ENCODE results near the gene OPALIN.

OPALIN gene

DNA sequence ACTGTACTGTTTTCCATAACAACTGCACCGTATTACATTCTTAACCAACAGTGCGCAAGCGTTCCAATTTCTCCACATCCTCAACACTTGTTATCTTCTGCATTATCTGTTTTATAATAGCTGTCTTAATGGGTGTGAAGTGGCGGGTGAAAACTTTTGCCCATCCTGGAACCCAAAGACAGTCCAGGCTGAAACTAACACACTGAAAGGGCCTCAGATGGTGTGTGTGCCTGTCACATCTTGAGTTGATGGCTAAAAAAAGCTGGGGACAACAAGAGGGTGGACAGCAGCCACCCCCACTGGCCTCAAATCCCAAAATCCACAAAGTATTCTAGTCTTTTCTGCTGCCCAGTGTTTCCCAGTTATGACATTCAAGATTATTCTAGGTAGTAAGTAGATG, 19.4 kb downstream of the OPALIN start:
- Histone ChIP-seq H3K4me3 (ENCODE audit: low read length, poor library complexity, severe bottlenecking) (no peak overlapping the region), H2AFZ (ENCODE audit: low read length) (no peak overlapping the region), H3K4me2 (ENCODE audit: low read depth, low read length, poor library complexity, severe bottlenecking) (no peak overlapping the region), H3K36me3 (ENCODE audit: insufficient read depth, low read length) (no peaks in the 10 kb centered on the region), H4K20me1 (ENCODE audit: insufficient read depth, low read length, poor library complexity, severe bottlenecking) (no peaks in the 10 kb centered on the region), H3F3A (ENCODE audit: low read depth) (no peaks in the 10 kb centered on the region), H3K4me1 (ENCODE audit: insufficient read depth, low read length, poor library complexity, severe bottlenecking) (no peaks in the 10 kb centered on the region), H3K9me2 (replicated peaks; ENCODE audit: low read depth, low read length) (no peaks in the 10 kb centered on the region; the same call in 1 of the 2 replicates), H3K27me3 (ENCODE audit: insufficient read depth, low read length, poor library complexity, severe bottlenecking) (no peaks in the 10 kb centered on the region), H3K9me3 (ENCODE audit: insufficient read depth, low read depth, low read length) (no peaks in the 10 kb centered on the region), H3K9ac (ENCODE audit: low read depth, low read length, poor library complexity, severe bottlenecking) (no peak overlapping the region), H3K79me2 (ENCODE audit: insufficient read depth, low read length) (no peaks in the 10 kb centered on the region)
- TF ChIP-seq EZH2phosphoT487 (IDR thresholded peaks at IDR 0.05; ENCODE audit: borderline replicate concordance) = no peak
- no peak for TF ChIP-seq CTCF (conservative IDR thresholded peaks at IDR 0.05; ENCODE audit: low read length)

GRCh38 chr10:96338279-96338925, 20.4 kb downstream of the OPALIN start:
- Histone ChIP-seq H3F3A (ENCODE audit: low read depth) (no peaks in the 10 kb centered on the region), H3K36me3 (ENCODE audit: insufficient read depth, low read length) (no peaks in the 10 kb centered on the region), H2AFZ (ENCODE audit: low read length) (no peak overlapping the region), H4K20me1 (ENCODE audit: insufficient read depth, low read length, poor library complexity, severe bottlenecking) (no peaks in the 10 kb centered on the region), H3K4me1 (ENCODE audit: insufficient read depth, low read length, poor library complexity, severe bottlenecking) (peaks cover 2% of the 10 kb centered on the region), H3K79me2 (ENCODE audit: insufficient read depth, low read length) (no peaks in the 10 kb centered on the region), H3K9ac (ENCODE audit: low read depth, low read length, poor library complexity, severe bottlenecking) (no peak overlapping the region), H3K4me2 (ENCODE audit: low read depth, low read length, poor library complexity, severe bottlenecking) (no peak overlapping the region), H3K27me3 (ENCODE audit: insufficient read depth, low read length, poor library complexity, severe bottlenecking) (no peaks in the 10 kb centered on the region), H3K9me2 (replicated peaks; ENCODE audit: low read depth, low read length) (no peaks in the 10 kb centered on the region; the same call in 1 of the 2 replicates), H3K9me3 (ENCODE audit: insufficient read depth, low read depth, low read length) (no peaks in the 10 kb centered on the region), H3K4me3 (ENCODE audit: low read length, poor library complexity, severe bottlenecking) (no peak overlapping the region)
- no peak for TF ChIP-seq CTCF (conservative IDR thresholded peaks at IDR 0.05; ENCODE audit: low read length)
- no peak for TF ChIP-seq EZH2phosphoT487 (IDR thresholded peaks at IDR 0.05; ENCODE audit: borderline replicate concordance)

GRCh38 chr10:96337106-96337505, 21.7 kb downstream of the OPALIN start:
- H3K4me2 ChIP-seq (ENCODE audit: low read depth, low read length, poor library complexity, severe bottlenecking) = no peak overlapping the region
- H3K9me3 ChIP-seq (ENCODE audit: insufficient read depth, low read depth, low read length) = no peaks in the 10 kb centered on the region
- H3K4me3 ChIP-seq (ENCODE audit: low read length, poor library complexity, severe bottlenecking) = no peak overlapping the region
- H3K4me1 ChIP-seq (ENCODE audit: insufficient read depth, low read length, poor library complexity, severe bottlenecking) = peaks cover 7% of the 10 kb centered on the region
- H3K9ac ChIP-seq (ENCODE audit: low read depth, low read length, poor library complexity, severe bottlenecking) = no peak overlapping the region
- no peaks in the 10 kb centered on the region for H3F3A ChIP-seq (ENCODE audit: low read depth)
- no peaks in the 10 kb centered on the region for H3K36me3 ChIP-seq (ENCODE audit: insufficient read depth, low read length)
- no peak overlapping the region for H2AFZ ChIP-seq (ENCODE audit: low read length)
- no peaks in the 10 kb centered on the region for H3K9me2 ChIP-seq (replicated peaks; ENCODE audit: low read depth, low read length)
- no peaks in the 10 kb centered on the region for H3K79me2 ChIP-seq (ENCODE audit: insufficient read depth, low read length)
- no peaks in the 10 kb centered on the region for H3K27me3 ChIP-seq (ENCODE audit: insufficient read depth, low read length, poor library complexity, severe bottlenecking)
- H4K20me1 ChIP-seq (ENCODE audit: insufficient read depth, low read length, poor library complexity, severe bottlenecking) = no peaks in the 10 kb centered on the region
- no peak for TF ChIP-seq EZH2phosphoT487 (IDR thresholded peaks at IDR 0.05; ENCODE audit: borderline replicate concordance)
- no peak for TF ChIP-seq CTCF (conservative IDR thresholded peaks at IDR 0.05; ENCODE audit: low read length)
